Left lung (tissue), 10 donors: Measurements from ENCODE around the gene SREK1. TPM values are rescaled to one million over a fixed set of nuclear protein-coding genes. Genes with fewer than 3 reads are reported as not detected.
A peak's percentile ranks its signal among the peaks of the same experiment; 100 is the strongest.

Experiments
- ATAC-seq: fragments of 200-7000 bp; cut with Tn5 transposase; one replicate; pipeline ENCODE4 v1.9.1; 2020; ENCODE audit warnings: moderate library complexity
- DNase-seq, 4 donors: peaks; one replicate each; pipeline ENCODE4 v3.0.0-alpha.2; 2013 to 2020
- H3K27ac ChIP-seq, 2 donors: fragments of 200-600 bp; sonication (generic) in 1 of 2; one replicate each; pipeline versions ENCODE4 v1.5.0 to v1.8.0; 2020 to 2021
- H3K27me3 ChIP-seq, 2 donors: fragments of 200-600 bp; sonication (generic) in 1 of 2; one replicate each; pipeline versions ENCODE4 v1.5.0 to v1.8.0; 2020 to 2021
- H3K36me3 ChIP-seq, 2 donors: fragments of 200-600 bp; sonication (generic) in 1 of 2; one replicate each; pipeline versions ENCODE4 v1.5.0 to v1.8.0; 2020 to 2021
- H3K4me1 ChIP-seq, 2 donors: fragments of 200-600 bp; one replicate each; pipeline ENCODE4 v1.8.0; 2021
- H3K4me3 ChIP-seq, 2 donors: fragments of 200-600 bp; sonication (generic) in 1 of 2; one replicate each; pipeline versions ENCODE4 v1.5.0 to v1.8.0; 2020 to 2021; ENCODE audit warnings: mild to moderate bottlenecking in 1 of 2
- H3K9me3 ChIP-seq, 2 donors: fragments of 200-600 bp; sonication (generic) in 1 of 2; one replicate each; pipeline versions ENCODE4 v1.5.0 to v1.8.0; 2020 to 2021
- intact Hi-C, 2 donors: fragments of 100-400 bp; cut with DNase I; formaldehyde crosslinking; loops; one replicate each; pipeline versions ENCODE4 v1.11.2 to v1.14.2; 2022
- polyA plus RNA-seq, 6 donors: library from polyadenylated mRNA; unstranded; fragments of 120-200 nt; gene quantifications; one replicate each; pipeline ENCODE4 v1.2.1, GENCODE V29; 2013; ENCODE audit not compliant: insufficient read length in 6 of 6
- total RNA-seq, 2 donors: library from RNA; stranded (reverse); fragmentation: NEBNext Ultra II Directional; extraction: Animal tissue kit (Norgen Biotek cat#: 25700); gene quantifications; one replicate each; pipeline ENCODE4 v1.2.1, GENCODE V29; 2021
- TF ChIP-seq, protein P1 (sequence below), 2 donors: fragments of 200-600 bp; sonication (generic) in 1 of 2; IDR thresholded peaks; one replicate each; pipeline versions ENCODE4 v1.5.0 to v1.8.0; 2021; ENCODE audit warnings: antibody characterized with exemption in 2 of 2
- donor health status: DM: no; HTN: yes; CAD: no.
- donor health status: DM: no; HTN: no; CAD: no.

The SREK1 gene
- total and polyA plus RNA-seq, 8 donors, result 52.4 to 205 (median 166) TPM

DNA sequence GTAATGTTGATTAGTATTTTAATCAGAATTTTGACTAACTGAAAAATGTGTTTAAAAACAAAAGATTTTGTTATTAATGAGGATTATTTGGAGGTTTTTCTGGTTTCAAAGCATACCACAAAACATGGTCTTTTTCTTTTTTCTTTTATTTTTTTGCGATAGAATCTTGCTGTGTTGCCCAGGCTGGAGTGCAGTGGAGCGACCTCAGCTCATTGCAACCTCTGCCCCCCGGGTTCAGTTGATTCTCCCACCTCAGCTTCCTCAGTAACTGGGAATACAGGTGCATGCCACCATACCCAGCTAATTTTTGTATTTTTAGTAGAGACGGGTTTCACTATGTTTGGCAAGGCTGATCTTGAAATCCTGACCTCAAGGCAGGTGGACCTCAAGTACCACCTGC is 24.1 kb downstream of the SREK1 start:
- no peaks in the 10 kb centered on the region for H3K27me3 ChIP-seq
- DNase-seq (no peak), ATAC-seq (no peak)
- intact Hi-C loops, result no loop called here
- no peaks in the 10 kb centered on the region for H3K4me1 ChIP-seq
- no peak overlapping the region for H3K4me3 ChIP-seq
- no peak overlapping the region for H3K27ac ChIP-seq
- TF ChIP-seq, protein P1, sequence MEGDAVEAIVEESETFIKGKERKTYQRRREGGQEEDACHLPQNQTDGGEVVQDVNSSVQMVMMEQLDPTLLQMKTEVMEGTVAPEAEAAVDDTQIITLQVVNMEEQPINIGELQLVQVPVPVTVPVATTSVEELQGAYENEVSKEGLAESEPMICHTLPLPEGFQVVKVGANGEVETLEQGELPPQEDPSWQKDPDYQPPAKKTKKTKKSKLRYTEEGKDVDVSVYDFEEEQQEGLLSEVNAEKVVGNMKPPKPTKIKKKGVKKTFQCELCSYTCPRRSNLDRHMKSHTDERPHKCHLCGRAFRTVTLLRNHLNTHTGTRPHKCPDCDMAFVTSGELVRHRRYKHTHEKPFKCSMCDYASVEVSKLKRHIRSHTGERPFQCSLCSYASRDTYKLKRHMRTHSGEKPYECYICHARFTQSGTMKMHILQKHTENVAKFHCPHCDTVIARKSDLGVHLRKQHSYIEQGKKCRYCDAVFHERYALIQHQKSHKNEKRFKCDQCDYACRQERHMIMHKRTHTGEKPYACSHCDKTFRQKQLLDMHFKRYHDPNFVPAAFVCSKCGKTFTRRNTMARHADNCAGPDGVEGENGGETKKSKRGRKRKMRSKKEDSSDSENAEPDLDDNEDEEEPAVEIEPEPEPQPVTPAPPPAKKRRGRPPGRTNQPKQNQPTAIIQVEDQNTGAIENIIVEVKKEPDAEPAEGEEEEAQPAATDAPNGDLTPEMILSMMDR (IDR thresholded peaks at IDR 0.05), result no peak
- no peaks in the 10 kb centered on the region for H3K9me3 ChIP-seq
- peaks cover 0 to 90% of the 10 kb centered on the region in 2 donors for H3K36me3 ChIP-seq

GRCh38 chr5:66169534-66169933 is 25.4 kb downstream of the SREK1 start:
- H3K36me3 ChIP-seq, result peaks cover 0 to 86% of the 10 kb centered on the region in 2 donors

GRCh38 chr5:66170195-66170919 is 26.3 kb downstream of the SREK1 start:
- ATAC-seq (no peak), DNase-seq (no peak)
- Histone ChIP-seq H3K36me3 (peaks cover 0 to 86% of the 10 kb centered on the region in 2 donors), H3K9me3 (no peaks in the 10 kb centered on the region), H3K27ac (no peak overlapping the region), H3K27me3 (no peaks in the 10 kb centered on the region), H3K4me3 (no peak overlapping the region), H3K4me1 (no peaks in the 10 kb centered on the region)
- intact Hi-C loops, result no loop called here
- TF ChIP-seq, protein P1 (IDR thresholded peaks at IDR 0.05), result no peak

More at GRCh38 chr5:66169534-66169933, 25.4 kb downstream of the SREK1 start:
- Histone ChIP-seq H3K4me3 (no peak overlapping the region), H3K4me1 (no peaks in the 10 kb centered on the region), H3K27me3 (no peaks in the 10 kb centered on the region), H3K9me3 (no peaks in the 10 kb centered on the region), H3K27ac (no peak overlapping the region)
- TF ChIP-seq, protein P1 (IDR thresholded peaks at IDR 0.05), result no peak
- no peak for DNase-seq
- intact Hi-C loops, result no loop called here
- ATAC-seq, result no peak

- Histone ChIP-seq H3K4me1 (no peaks in the 10 kb centered on the region), H3K9me3 (no peaks in the 10 kb centered on the region), H3K4me3 (no peak overlapping the region), H3K27ac (no peak overlapping the region), H3K27me3 (no peaks in the 10 kb centered on the region), H3K36me3 (peaks cover 0 to 86% of the 10 kb centered on the region in 2 donors)
- ATAC-seq (peak; percentile 71), DNase-seq (peak in 1 of 4 donors; percentile 65)
- TF ChIP-seq, protein P1 (IDR thresholded peaks at IDR 0.05), result peak; percentile 30 to 39
- intact Hi-C loops, result no loop called here
Observed at GRCh38 chr5:66171349-66172344, 27.5 kb downstream of the SREK1 start.

DNA sequence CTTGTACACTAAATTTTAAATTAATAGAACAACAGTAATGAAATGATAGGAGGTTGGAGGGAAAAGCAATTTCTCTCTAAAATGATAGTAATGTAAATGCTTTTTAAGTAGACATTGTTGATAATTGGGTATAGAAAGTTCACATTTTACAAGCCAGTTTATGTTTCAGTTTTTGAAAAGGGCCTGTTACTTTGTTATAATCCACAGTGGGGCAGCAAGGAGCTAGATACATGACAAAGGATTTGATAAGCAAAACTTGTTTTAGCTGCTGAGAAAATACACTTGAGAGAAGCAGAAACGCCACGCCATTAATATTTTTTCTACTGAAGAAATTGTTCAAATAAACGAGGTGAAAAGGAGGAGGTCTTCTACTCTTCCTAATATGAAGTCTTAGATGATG is 30.2 kb downstream of the SREK1 start:
- TF ChIP-seq, protein P1 (IDR thresholded peaks at IDR 0.05), result peak in 1 of 2 donors; percentile 35
- peak; percentile 52 for ATAC-seq
- peaks cover 0 to 87% of the 10 kb centered on the region in 2 donors for H3K36me3 ChIP-seq
- H3K27me3 ChIP-seq, result no peaks in the 10 kb centered on the region
- no peak overlapping the region for H3K27ac ChIP-seq
- no peaks in the 10 kb centered on the region for H3K9me3 ChIP-seq
- no peak overlapping the region for H3K4me3 ChIP-seq
- intact Hi-C loops, result no loop called here
- DNase-seq, result peak in 1 of 4 donors; percentile 44
- H3K4me1 ChIP-seq, result no peaks in the 10 kb centered on the region
